PC-9 (cell line): ENCODE data around the gene KDM4F. TPM values are rescaled to one million over a fixed set of nuclear protein-coding genes. Genes with fewer than 3 reads are reported as not detected.
"Not testable (repeated sequence)": the region's sequence is repeated elsewhere in the genome, so short reads cannot be mapped to it uniquely, and the experiment has no call there.

ENCODE experiments used
- BruUV-seq: library from RNA; stranded (reverse); fragments of 400-500 nt; replicated peaks from 2 replicates; lab custom pipeline; 2021; lab: Mats Ljungman, UMichigan
- CTCF ChIA-PET: fragments of 300-600 bp; sonication (Branson Sonifier 250); formaldehyde crosslinking; loops from one replicate; lab custom pipeline; 2022; ENCODE audit warnings: antibody characterized with exemption; lab: Charles Lee
- POLR2A ChIA-PET: fragments of 300-600 bp; sonication (Branson Sonifier 250); formaldehyde crosslinking; loops from one replicate; lab custom pipeline; 2022; ENCODE audit warnings: antibody characterized with exemption; ENCODE audit not compliant: unreplicated experiment; lab: Charles Lee
- DNase-seq, 2 experiments: peaks; one replicate each; pipeline versions ENCODE4 v3.0.0 to v3.0.0-alpha.2; 2015 to 2022; ENCODE audit warnings: mixed read lengths in 1 of 2
- H2AFZ ChIP-seq: fragments of 200-600 bp; sonication (generic); 2 replicates; pipeline ENCODE4 v1.8.1; 2017; ENCODE audit warnings: antibody characterized with exemption
- H3F3A ChIP-seq: fragments of 200-600 bp; sonication (generic); 2 replicates; pipeline ENCODE4 v1.8.1; 2017; ENCODE audit warnings: antibody characterized with exemption, mild to moderate bottlenecking, low read depth; ENCODE audit not compliant: insufficient read depth
- H3K27ac ChIP-seq: fragments of 200-600 bp; sonication (generic); 2 replicates; pipeline ENCODE4 v1.6.1; 2016; ENCODE audit warnings: mixed run types
- H3K27me3 ChIP-seq: fragments of 200-600 bp; sonication (generic); 2 replicates; pipeline ENCODE4 v1.6.1; 2016; ENCODE audit warnings: low read depth, mixed run types; ENCODE audit not compliant: insufficient read depth
- H3K36me3 ChIP-seq: fragments of 200-600 bp; sonication (generic); 2 replicates; pipeline ENCODE4 v1.6.1; 2016; ENCODE audit warnings: low read depth, mixed run types
- H3K4me1 ChIP-seq: fragments of 200-600 bp; sonication (generic); replicated peaks from 2 replicates; pipeline ENCODE4 v1.6.1; 2016; ENCODE audit warnings: mixed run types; ENCODE audit not compliant: insufficient read depth
- H3K4me2 ChIP-seq: fragments of 200-600 bp; sonication (generic); 2 replicates; pipeline ENCODE4 v1.6.1; 2017; ENCODE audit warnings: mixed run types
- H3K4me3 ChIP-seq: fragments of 200-600 bp; sonication (generic); 2 replicates; pipeline ENCODE4 v1.6.1; 2016; ENCODE audit warnings: mixed run types
- H3K79me2 ChIP-seq: fragments of 200-600 bp; sonication (generic); 2 replicates; pipeline ENCODE4 v1.6.1; 2017; ENCODE audit warnings: low read depth, mixed run types
- H3K9me2 ChIP-seq: fragments of 200-600 bp; sonication (generic); 2 replicates; pipeline ENCODE4 v1.8.1; 2017; ENCODE audit warnings: mild to moderate bottlenecking; ENCODE audit not compliant: insufficient read depth
- H3K9me3 ChIP-seq: fragments of 200-600 bp; sonication (generic); 2 replicates; pipeline ENCODE4 v1.8.1; 2016; ENCODE audit warnings: low read depth; ENCODE audit not compliant: insufficient read depth
- H4K20me1 ChIP-seq: fragments of 200-600 bp; sonication (generic); 2 replicates; pipeline ENCODE4 v1.8.1; 2017; ENCODE audit not compliant: insufficient read depth
- EZH2 ChIP-seq: fragments of 200-600 bp; sonication (generic); IDR thresholded peaks from 2 replicates; pipeline ENCODE4 v1.8.0; 2017; ENCODE audit warnings: antibody characterized with exemption, low read depth
- intact Hi-C: fragments of 100-400 bp; cut with micrococcal nuclease; formaldehyde crosslinking; loops from one replicate; pipeline ENCODE4 v1.10.0; 2022; ENCODE audit not compliant: unreplicated experiment
- total RNA-seq: library from RNA; stranded (reverse); gene quantifications from 2 replicates; pipeline ENCODE4 v1.2.3, GENCODE V29; 2021
- TF ChIP-seq, protein P1 (sequence below): fragments of 200-600 bp; sonication (generic); conservative IDR thresholded peaks from 2 replicates; pipeline ENCODE4 v1.6.1; 2017; ENCODE audit warnings: mixed run types, antibody characterized with exemption, mild to moderate bottlenecking, moderate library complexity

The KDM4F gene
- total RNA-seq, 1 experiment from 2014 or later: not detected

DNA sequence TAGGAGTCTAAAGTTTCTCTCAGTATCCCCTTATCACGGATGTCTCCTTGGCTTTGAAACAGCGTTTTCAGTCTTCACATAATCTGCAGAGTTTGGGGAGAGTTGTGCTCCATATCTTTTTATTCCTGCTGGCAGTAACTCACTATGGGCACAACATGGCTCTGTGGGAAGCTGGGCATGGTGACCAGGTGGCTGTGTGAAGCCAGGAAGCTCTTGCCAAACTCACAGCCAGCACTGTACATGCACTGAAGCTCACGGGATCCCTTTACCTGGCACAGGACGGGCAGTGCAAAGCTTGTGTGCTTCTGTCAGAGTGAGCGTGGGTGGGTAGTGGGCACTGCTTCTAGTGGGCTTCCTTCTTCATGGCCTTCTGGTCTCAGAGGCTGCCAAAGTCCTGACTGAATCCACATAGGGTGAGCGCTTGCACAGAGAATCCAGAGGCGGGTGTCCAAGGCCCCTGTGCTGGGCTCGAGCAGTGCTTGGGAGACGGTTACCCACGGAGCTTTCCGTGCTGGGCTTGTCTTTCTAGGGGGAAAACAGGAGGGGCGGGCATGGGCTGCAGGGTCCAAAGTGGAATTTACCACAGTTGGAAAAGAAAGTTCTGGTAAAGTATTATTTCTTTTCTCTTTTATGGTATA, 34.9 kb upstream of the KDM4F start:
- Histone ChIP-seq H3K27me3 (no peaks in the 10 kb centered on the region), H3F3A (no peaks in the 10 kb centered on the region; the same call in 1 of the 2 replicates), H3K27ac (no peak overlapping the region), H2AFZ (no peak overlapping the region), H4K20me1 (no peaks in the 10 kb centered on the region), H3K9me2 (no peaks in the 10 kb centered on the region), H3K4me1 (no peaks in the 10 kb centered on the region), H3K36me3 (no peaks in the 10 kb centered on the region), H3K4me3 (no peak overlapping the region), H3K4me2 (no peak overlapping the region), H3K79me2 (no peaks in the 10 kb centered on the region), H3K9me3 (no peaks in the 10 kb centered on the region)
- intact Hi-C loops: no loop called here
- BruUV-seq: no TSS peak
- DNase-seq: no peak
- CTCF ChIA-PET: no interaction called here
- POLR2A ChIA-PET: no interaction called here
- TF ChIP-seq, protein P1, sequence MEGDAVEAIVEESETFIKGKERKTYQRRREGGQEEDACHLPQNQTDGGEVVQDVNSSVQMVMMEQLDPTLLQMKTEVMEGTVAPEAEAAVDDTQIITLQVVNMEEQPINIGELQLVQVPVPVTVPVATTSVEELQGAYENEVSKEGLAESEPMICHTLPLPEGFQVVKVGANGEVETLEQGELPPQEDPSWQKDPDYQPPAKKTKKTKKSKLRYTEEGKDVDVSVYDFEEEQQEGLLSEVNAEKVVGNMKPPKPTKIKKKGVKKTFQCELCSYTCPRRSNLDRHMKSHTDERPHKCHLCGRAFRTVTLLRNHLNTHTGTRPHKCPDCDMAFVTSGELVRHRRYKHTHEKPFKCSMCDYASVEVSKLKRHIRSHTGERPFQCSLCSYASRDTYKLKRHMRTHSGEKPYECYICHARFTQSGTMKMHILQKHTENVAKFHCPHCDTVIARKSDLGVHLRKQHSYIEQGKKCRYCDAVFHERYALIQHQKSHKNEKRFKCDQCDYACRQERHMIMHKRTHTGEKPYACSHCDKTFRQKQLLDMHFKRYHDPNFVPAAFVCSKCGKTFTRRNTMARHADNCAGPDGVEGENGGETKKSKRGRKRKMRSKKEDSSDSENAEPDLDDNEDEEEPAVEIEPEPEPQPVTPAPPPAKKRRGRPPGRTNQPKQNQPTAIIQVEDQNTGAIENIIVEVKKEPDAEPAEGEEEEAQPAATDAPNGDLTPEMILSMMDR: no peak
- TF ChIP-seq EZH2: no peak

DNA sequence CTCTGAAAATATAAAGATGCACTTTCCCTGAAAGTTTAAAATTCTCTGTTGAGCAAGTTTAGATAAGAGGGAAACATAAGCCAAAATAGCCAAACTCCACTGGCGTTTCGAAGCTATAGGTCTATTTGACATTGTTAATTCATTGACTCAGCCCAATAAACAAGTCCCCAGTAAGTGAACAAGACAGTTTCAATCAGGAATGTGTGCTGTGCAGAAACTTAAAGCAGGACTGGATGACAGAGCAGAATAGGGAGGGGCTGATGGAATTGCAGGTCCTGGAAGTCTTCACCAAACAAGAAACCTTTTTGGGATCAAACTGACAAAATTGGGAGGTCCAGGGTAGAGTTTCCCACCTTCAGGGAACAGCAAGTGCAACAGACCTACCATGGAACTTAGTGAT, 33.1 kb upstream of the KDM4F start:
- no peak for DNase-seq
- peak overlapping the region; percentile 59 for H2AFZ ChIP-seq
- no peaks in the 10 kb centered on the region for H3K27me3 ChIP-seq
- peak overlapping the region; percentile 31; the same call in 1 of the 2 replicates for H3K4me2 ChIP-seq
- no peaks in the 10 kb centered on the region for H3K9me2 ChIP-seq
- no peak overlapping the region for H3K27ac ChIP-seq
- H3F3A ChIP-seq: no peaks in the 10 kb centered on the region; the same call in 1 of the 2 replicates
- ChIA-PET POLR2A (interaction anchor here (0.5 kb wide), 1 partner anchor 55 kb away, joined by 3 read pairs; no protein-coding TSS in a partner anchor), CTCF (no interaction called here)
- no peak overlapping the region for H3K4me3 ChIP-seq
- no peaks in the 10 kb centered on the region for H3K36me3 ChIP-seq
- intact Hi-C loops: no loop called here
- H3K4me1 ChIP-seq: no peaks in the 10 kb centered on the region
- TF ChIP-seq, protein P1: no peak
- H3K9me3 ChIP-seq: no peaks in the 10 kb centered on the region
- H4K20me1 ChIP-seq: no peaks in the 10 kb centered on the region
- no peaks in the 10 kb centered on the region for H3K79me2 ChIP-seq
- BruUV-seq: no TSS peak

DNA sequence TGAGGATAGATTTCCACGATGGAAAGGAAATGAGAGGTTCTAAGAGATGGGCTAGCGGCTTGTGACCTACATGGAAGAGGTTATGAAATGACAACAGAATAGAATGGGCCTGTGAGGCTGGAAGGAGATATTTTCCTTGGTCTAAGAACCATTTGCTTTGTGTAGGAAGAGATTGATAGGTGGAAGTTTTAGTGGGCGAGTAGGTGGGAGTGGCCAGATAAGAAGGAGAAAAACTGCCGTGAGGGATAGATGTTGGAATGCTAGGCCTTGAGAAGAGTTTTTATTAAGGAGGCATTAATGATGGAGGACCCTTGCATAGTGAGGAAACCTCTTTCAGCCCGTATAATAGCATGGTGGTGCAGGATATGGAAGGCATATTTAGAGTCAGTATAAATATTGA, 27.8 kb upstream of the KDM4F start:
- POLR2A ChIA-PET, BruUV-seq: not testable (repeated sequence)

DNA sequence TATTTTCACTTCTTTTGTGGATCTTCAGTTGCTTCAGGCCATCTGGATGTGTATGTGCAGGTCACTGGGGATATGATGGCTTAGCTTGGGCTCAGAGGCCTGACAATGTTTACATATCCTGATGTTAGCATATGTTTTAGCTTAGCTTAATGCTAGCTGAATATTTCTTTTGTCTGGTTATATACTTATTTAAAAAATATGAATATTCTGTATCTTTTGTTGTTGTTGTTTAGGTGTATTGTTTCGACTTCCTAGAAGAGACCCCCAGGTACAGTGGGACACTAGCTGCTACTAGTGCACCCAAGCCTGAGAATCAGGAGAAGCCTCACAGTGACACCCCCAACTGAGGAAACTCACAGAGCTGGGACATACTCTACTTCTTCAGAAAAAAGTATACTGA, 24.3 kb upstream of the KDM4F start, which contains the start of gene KDM4E:
KDM4E (plus strand) TSS at position 301 of the 400 bp plus-strand sequence. CDS start 300 bp downstream, outside the sequence.
- DNase-seq: no peak
- ChIA-PET CTCF (no interaction called here), POLR2A (no interaction called here)
- no peaks in the 10 kb centered on the region for H3K9me3 ChIP-seq
- no peak within 1 kb of the TSS for H2AFZ ChIP-seq
- TF ChIP-seq, protein P1: no peak
- TF ChIP-seq EZH2: no peak
- no peaks in the 10 kb centered on the region for H3K79me2 ChIP-seq
- intact Hi-C loops: no loop called here
- H3K27ac ChIP-seq: no peak within 1 kb of the TSS
- no TSS peak for BruUV-seq
- no peaks in the 10 kb centered on the region for H3K36me3 ChIP-seq
- no peaks in the 10 kb centered on the region for H3F3A ChIP-seq
- no peaks in the 10 kb centered on the region for H3K9me2 ChIP-seq
- no peak within 1 kb of the TSS for H3K4me3 ChIP-seq
- H3K4me1 ChIP-seq: no peaks in the 10 kb centered on the region
- H3K4me2 ChIP-seq: no peak within 1 kb of the TSS
- no peaks in the 10 kb centered on the region for H4K20me1 ChIP-seq
- 0 out of 2 replicates have a peak, but pooled peaks cover 9% of the 10 kb centered on the region for H3K27me3 ChIP-seq

More for the DNA sequence above, 27.8 kb upstream of the KDM4F start:
- CTCF ChIA-PET, H3K4me1 ChIP-seq, H3K36me3 ChIP-seq, H3K9me2 ChIP-seq, H3K4me3 ChIP-seq, H3K4me2 ChIP-seq, H3K79me2 ChIP-seq, H3K27me3 ChIP-seq, H3K9me3 ChIP-seq, H3F3A ChIP-seq, DNase-seq, H2AFZ ChIP-seq, H4K20me1 ChIP-seq, intact Hi-C loops, H3K27ac ChIP-seq: not testable (repeated sequence)

DNA sequence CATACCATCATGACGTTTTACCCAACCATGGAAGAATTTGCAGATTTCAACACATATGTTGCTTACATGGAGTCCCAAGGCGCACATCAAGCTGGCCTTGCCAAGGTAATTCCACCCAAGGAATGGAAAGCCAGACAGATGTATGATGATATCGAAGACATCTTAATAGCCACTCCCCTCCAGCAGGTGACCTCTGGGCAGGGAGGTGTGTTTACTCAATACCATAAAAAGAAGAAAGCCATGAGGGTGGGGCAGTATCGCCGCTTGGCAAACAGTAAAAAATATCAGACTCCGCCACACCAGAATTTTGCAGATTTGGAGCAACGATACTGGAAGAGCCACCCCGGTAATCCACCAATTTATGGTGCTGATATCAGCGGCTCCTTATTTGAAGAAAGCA, 23.6 kb upstream of the KDM4F start:
- H3K36me3 ChIP-seq, H3K27ac ChIP-seq, CTCF ChIA-PET, H3K9me3 ChIP-seq, H3K4me2 ChIP-seq, H4K20me1 ChIP-seq, intact Hi-C loops, H3K27me3 ChIP-seq, H3K9me2 ChIP-seq, H3K4me1 ChIP-seq, H3K79me2 ChIP-seq, H2AFZ ChIP-seq, POLR2A ChIA-PET, DNase-seq, BruUV-seq, H3F3A ChIP-seq, H3K4me3 ChIP-seq: not testable (repeated sequence)
